Mammary epithelial cell (primary cell): ENCODE measurements around the gene CGN.

ENCODE experiments used
- EZH2 ChIP-seq: IDR thresholded peaks from 2 replicates; pipeline ENCODE4 v1.6.1; 2012; ENCODE audit warnings: low read length, inconsistent platforms, borderline replicate concordance
- TF ChIP-seq, protein P1 (sequence below), 2 donors: IDR thresholded peaks in 1 of 2; conservative IDR thresholded peaks in 1 of 2; 2 replicates each; pipeline ENCODE4 v1.5.1; 2011 to 2012; ENCODE audit warnings: inconsistent platforms in 2 of 2, low read length in 2 of 2, mild to moderate bottlenecking in 2 of 2, control low read depth in 1 of 2, low read depth in 1 of 2; ENCODE audit not compliant: insufficient read depth in 1 of 2; ENCODE audit errors: extremely low read depth in 1 of 2

DNA sequence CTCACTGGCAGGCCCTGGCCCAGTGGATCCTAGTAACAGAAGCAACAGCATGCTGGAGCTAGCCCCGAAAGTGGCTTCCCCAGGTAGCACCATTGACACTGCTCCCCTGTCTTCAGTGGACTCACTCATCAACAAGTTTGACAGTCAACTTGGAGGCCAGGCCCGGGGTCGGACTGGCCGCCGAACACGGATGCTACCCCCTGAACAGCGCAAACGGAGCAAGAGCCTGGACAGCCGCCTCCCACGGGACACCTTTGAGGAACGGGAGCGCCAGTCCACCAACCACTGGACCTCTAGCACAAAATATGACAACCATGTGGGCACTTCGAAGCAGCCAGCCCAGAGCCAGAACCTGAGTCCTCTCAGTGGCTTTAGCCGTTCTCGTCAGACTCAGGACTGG, 7.7 kb downstream of the CGN start:
- no peak for TF ChIP-seq EZH2
- TF ChIP-seq, protein P1, sequence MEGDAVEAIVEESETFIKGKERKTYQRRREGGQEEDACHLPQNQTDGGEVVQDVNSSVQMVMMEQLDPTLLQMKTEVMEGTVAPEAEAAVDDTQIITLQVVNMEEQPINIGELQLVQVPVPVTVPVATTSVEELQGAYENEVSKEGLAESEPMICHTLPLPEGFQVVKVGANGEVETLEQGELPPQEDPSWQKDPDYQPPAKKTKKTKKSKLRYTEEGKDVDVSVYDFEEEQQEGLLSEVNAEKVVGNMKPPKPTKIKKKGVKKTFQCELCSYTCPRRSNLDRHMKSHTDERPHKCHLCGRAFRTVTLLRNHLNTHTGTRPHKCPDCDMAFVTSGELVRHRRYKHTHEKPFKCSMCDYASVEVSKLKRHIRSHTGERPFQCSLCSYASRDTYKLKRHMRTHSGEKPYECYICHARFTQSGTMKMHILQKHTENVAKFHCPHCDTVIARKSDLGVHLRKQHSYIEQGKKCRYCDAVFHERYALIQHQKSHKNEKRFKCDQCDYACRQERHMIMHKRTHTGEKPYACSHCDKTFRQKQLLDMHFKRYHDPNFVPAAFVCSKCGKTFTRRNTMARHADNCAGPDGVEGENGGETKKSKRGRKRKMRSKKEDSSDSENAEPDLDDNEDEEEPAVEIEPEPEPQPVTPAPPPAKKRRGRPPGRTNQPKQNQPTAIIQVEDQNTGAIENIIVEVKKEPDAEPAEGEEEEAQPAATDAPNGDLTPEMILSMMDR (conservative IDR thresholded peaks at IDR 0.05 in 1 of 2, IDR thresholded peaks at IDR 0.05 in 1 of 2; ENCODE audit: extremely low read depth in 1 of 2, insufficient read depth in 1 of 2, low read depth in 1 of 2, low read length in 2 of 2): no peak
